LNCAP (cell line): ENCODE measurements around the gene ZFPM1.

Experiments used
- CTCF ChIP-seq: fragments of 450-650 bp; IDR thresholded peaks from 2 replicates; pipeline ENCODE4 v1.5.1; 2017; ENCODE audit warnings: mild to moderate bottlenecking

Gene ZFPM1

GRCh38 chr16:88495268-88495772 lies 42.2 kb downstream of the ZFPM1 start:
- no peak for TF ChIP-seq CTCF

GRCh38 chr16:88497561-88498462 lies 44.7 kb downstream of the ZFPM1 start:
- no peak for TF ChIP-seq CTCF

GRCh38 chr16:88498576-88499208 lies 45.6 kb downstream of the ZFPM1 start:
- no peak for TF ChIP-seq CTCF

- TF ChIP-seq CTCF = no peak
Observed at GRCh38 chr16:88499292-88499691, 46.2 kb downstream of the ZFPM1 start.

- TF ChIP-seq CTCF = no peak
Observed at GRCh38 chr16:88499836-88500251, 46.8 kb downstream of the ZFPM1 start.

- no peak for TF ChIP-seq CTCF
Observed at GRCh38 chr16:88500255-88500661, 47.2 kb downstream of the ZFPM1 start.

- TF ChIP-seq CTCF = no peak
Observed at GRCh38 chr16:88502371-88502770, 49.3 kb downstream of the ZFPM1 start.
